Pancreas (tissue), 10 donors: ENCODE results near the gene CAVIN4. TPM values are rescaled to one million over a fixed set of nuclear protein-coding genes. Genes with fewer than 3 reads are reported as not detected.
A peak's percentile ranks its signal among the peaks of the same experiment; 100 is the strongest.

ENCODE experiments used
- ATAC-seq, 4 donors: fragments of 200-7000 bp; cut with Tn5 transposase; one replicate each; pipeline versions ENCODE4 v1.8.0 to v1.9.1; 2020; ENCODE audit warnings: mild to moderate bottlenecking in 4 of 4, moderate library complexity in 4 of 4
- DNase-seq, 6 donors: peaks; one replicate each; pipeline ENCODE4 v3.0.0-alpha.2; 2020
- FAIRE-seq: peaks from 2 replicates; lab custom pipeline; 2012; peaks lifted over from hg19 to GRCh38; lab: Jason Lieb, UNC
- H3K27ac ChIP-seq, 4 donors: fragments of 200-600 bp; sonication (generic); 1 replicate in 3 of 4; 2 replicates in 1 of 4; pipeline versions ENCODE4 v1.5.0 to v1.8.0; 2020
- H3K27me3 ChIP-seq, 4 donors: fragments of 200-600 bp; one replicate each; pipeline ENCODE4 v1.8.0; 2021
- H3K36me3 ChIP-seq, 3 donors: fragments of 200-600 bp; sonication (generic) in 1 of 3; one replicate each; pipeline versions ENCODE4 v1.5.0 to v1.8.0; 2020 to 2021
- H3K4me1 ChIP-seq, 3 donors: fragments of 200-600 bp; one replicate each; pipeline ENCODE4 v1.8.0; 2021
- H3K4me3 ChIP-seq, 4 donors: fragments of 200-600 bp; sonication (generic) in 2 of 4; one replicate each; pipeline versions ENCODE4 v1.5.0 to v1.8.0; 2020 to 2021
- H3K9me3 ChIP-seq, 4 donors: fragments of 200-600 bp; one replicate each; pipeline ENCODE4 v1.8.0; 2021
- WGBS, 2 donors: extraction: QIAGEN DNeasy Blood & Tissue Kit; methylation state at CpG; one replicate each; pipeline ENCODE4 v1.1.7; 2013; 5-methylcytosine and 5-hydroxymethylcytosine counted together
- intact Hi-C, 3 donors: fragments of 100-400 bp; cut with DNase I; formaldehyde crosslinking; loops; one replicate each; pipeline versions ENCODE4 v1.11.1 to v1.14.2; 2022
- polyA plus RNA-seq, 2 donors: library from polyadenylated mRNA; stranded (reverse); fragments of 200-250 nt; gene quantifications; one replicate each; pipeline ENCODE4 v1.2.3, GENCODE V29; 2013
- total RNA-seq, 6 donors: library from RNA; stranded (reverse); fragmentation: NEBNext Ultra II Directional in 4 of 6; extraction: Animal tissue kit (Norgen Biotek cat#: 25700) in 4 of 6; gene quantifications; one replicate each; pipeline versions ENCODE4 v1.2.1 to v1.2.4, GENCODE V29; 2021 to 2023
- TF ChIP-seq, protein P1 (sequence below), 4 donors: fragments of 200-600 bp; sonication (generic) in 3 of 4; IDR thresholded peaks; one replicate each; pipeline versions ENCODE4 v1.5.0 to v1.8.0; 2021; ENCODE audit warnings: antibody characterized with exemption in 4 of 4
- donor health status: healthy with polysubstance abuse.
- donor health status: DM: no; HTN: no; CAD: no; lungs with moderate emphysema.
- donor health status: DM: no; HTN: no; CAD: no.
- donor health status: control.
- donor health status: control.
- donor health status: Bipolar disorder and iron deficiency.
- donor health status: DM: yes; HTN: yes; CAD: no.
- donor health status: DM: no; HTN: no; CAD: no.
- donor health status: DM: no; HTN: no; CAD: no.
- donor health status: DM: yes; HTN: yes; CAD: no.

CAVIN4 gene, protein sequence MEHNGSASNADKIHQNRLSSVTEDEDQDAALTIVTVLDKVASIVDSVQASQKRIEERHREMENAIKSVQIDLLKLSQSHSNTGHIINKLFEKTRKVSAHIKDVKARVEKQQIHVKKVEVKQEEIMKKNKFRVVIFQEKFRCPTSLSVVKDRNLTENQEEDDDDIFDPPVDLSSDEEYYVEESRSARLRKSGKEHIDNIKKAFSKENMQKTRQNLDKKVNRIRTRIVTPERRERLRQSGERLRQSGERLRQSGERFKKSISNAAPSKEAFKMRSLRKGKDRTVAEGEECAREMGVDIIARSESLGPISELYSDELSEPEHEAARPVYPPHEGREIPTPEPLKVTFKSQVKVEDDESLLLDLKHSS
- under 1 TPM in 5 of 6 donors, not detected in 1; 0.06 to 0.19 (median 0.09) TPM for total RNA-seq
- polyA plus RNA-seq, result under 1 TPM; 0.08 to 0.09 TPM

DNA sequence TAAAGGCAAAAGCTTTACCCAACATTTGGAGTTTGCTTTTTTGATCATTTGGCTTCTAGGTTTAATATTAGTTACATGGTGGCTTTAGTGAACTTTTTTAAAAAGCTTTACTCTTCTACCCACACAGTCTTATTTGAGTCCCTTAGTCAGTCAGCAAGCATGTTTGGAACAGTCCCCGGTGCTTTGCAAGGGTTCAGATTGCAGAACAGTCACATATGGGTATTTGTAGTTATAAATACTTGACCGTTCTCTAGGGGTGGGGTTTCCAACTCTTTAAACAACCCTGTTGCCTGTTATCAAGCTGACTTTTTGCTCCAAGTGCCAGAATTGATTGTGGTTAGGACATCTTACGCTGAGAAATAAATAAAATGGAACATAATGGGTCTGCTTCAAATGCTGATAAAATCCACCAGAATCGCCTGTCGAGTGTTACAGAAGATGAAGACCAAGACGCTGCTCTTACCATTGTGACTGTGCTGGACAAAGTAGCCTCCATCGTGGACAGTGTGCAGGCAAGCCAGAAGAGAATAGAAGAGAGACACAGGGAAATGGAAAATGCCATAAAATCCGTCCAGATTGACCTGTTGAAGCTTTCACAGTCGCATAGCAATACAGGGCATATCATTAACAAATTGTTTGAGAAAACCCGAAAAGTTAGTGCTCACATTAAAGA is at the start of gene CAVIN4:
TSS of gene CAVIN4 (plus strand) at position 304 of the 673 bp plus-strand sequence. CDS start at position 369, 65 bp downstream.
- no peak for ATAC-seq
- no peak within 1 kb of the TSS for H3K27ac ChIP-seq
- no peak for DNase-seq
- H3K4me1 ChIP-seq, result no peaks in the 10 kb centered on the region
- WGBS, 2 donors, result 69 to 71% methylated on average over 10 of the region's 10 CpGs
- no peaks in the 10 kb centered on the region for H3K36me3 ChIP-seq
- H3K4me3 ChIP-seq, result no peak within 1 kb of the TSS
- TF ChIP-seq, protein P1, sequence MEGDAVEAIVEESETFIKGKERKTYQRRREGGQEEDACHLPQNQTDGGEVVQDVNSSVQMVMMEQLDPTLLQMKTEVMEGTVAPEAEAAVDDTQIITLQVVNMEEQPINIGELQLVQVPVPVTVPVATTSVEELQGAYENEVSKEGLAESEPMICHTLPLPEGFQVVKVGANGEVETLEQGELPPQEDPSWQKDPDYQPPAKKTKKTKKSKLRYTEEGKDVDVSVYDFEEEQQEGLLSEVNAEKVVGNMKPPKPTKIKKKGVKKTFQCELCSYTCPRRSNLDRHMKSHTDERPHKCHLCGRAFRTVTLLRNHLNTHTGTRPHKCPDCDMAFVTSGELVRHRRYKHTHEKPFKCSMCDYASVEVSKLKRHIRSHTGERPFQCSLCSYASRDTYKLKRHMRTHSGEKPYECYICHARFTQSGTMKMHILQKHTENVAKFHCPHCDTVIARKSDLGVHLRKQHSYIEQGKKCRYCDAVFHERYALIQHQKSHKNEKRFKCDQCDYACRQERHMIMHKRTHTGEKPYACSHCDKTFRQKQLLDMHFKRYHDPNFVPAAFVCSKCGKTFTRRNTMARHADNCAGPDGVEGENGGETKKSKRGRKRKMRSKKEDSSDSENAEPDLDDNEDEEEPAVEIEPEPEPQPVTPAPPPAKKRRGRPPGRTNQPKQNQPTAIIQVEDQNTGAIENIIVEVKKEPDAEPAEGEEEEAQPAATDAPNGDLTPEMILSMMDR (IDR thresholded peaks at IDR 0.05), result no peak
- no peak for FAIRE-seq
- H3K27me3 ChIP-seq, result no peaks in the 10 kb centered on the region
- intact Hi-C loops, result no loop called here
- no peaks in the 10 kb centered on the region for H3K9me3 ChIP-seq

DNA sequence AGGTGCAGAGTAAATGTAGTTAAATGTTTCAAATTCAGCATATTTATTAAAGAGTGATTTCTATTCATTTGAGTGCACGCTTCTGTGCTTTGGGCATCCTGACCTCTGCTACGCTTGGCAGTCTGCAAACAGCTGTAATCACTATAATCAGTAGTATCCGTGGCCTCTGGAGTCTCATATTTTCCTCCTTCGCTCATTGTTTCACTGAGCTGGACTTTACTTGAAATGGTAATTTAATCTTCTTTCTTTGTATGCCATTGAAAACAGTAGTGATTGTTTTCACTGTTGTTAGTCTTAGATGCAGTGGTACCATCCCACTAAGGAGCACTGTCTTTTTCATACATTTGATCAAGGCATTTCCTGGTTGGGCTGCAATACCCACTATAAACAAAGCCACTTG is 43.5 kb upstream of the CAVIN4 start:
- Histone ChIP-seq H3K27ac (no peak overlapping the region), H3K36me3 (no peaks in the 10 kb centered on the region), H3K4me1 (no peaks in the 10 kb centered on the region), H3K9me3 (no peaks in the 10 kb centered on the region), H3K27me3 (no peaks in the 10 kb centered on the region), H3K4me3 (no peak overlapping the region)
- ATAC-seq (no peak), DNase-seq (no peak), FAIRE-seq (no peak)
- TF ChIP-seq, protein P1 (IDR thresholded peaks at IDR 0.05), result no peak
- intact Hi-C loops, result no loop called here
- 83 to 87% methylated on average over 4 of the region's 4 CpGs for WGBS, 2 donors

DNA sequence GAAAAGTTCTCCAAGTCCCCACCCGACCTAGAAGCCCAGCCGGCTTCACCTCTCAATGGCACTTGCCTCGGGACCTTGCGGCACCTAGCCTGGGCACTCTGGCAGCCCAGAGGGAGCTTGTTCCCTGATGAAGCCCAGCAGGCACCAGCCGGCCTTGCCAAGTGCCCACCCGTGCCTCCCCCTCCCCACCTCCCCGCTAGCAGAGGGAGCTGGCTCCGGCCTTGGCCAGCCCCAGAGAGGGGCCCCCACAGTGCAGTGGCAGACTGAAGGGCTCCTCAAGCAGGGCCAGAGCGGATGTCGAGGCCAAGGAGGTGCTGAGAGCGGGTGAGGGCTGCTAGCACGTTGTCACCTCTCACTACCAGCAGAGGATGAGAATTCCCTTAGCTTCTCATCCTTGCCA is 37.6 kb upstream of the CAVIN4 start:
- DNase-seq (peak in 1 of 6 donors; percentile 42), ATAC-seq (no peak), FAIRE-seq (no peak)
- Histone ChIP-seq H3K27me3 (no peaks in the 10 kb centered on the region), H3K4me3 (no peak overlapping the region), H3K4me1 (no peaks in the 10 kb centered on the region), H3K36me3 (no peaks in the 10 kb centered on the region), H3K9me3 (no peaks in the 10 kb centered on the region), H3K27ac (no peak overlapping the region)
- intact Hi-C loops, result no loop called here
- 86 to 89% methylated on average over 10 to 12 of the region's 12 CpGs for WGBS, 2 donors
- TF ChIP-seq, protein P1 (IDR thresholded peaks at IDR 0.05), result no peak

DNA sequence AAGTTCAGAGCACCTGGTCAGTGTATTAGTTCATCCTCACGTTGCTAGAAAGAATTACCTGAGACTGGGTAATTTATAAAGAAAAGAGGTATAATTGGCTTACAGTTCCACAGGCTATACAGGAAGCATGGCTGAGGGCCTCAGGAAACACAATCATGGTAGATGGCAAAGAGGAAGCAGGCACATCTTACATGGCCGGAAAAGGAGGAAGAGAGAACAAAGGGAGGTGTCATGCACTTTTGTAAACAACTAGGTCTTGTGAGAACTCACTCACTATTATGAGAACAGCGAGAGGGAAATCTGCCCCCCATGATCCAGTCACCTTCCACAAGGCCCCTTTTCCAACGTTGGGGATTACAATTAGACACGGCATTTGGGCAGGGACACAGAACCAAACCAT is 28.8 kb upstream of the CAVIN4 start:
- H3K4me3 ChIP-seq, result no peak overlapping the region
- intact Hi-C loops, result no loop called here
- DNase-seq (no peak), FAIRE-seq (no peak), ATAC-seq (no peak)
- TF ChIP-seq, protein P1 (IDR thresholded peaks at IDR 0.05), result no peak
- no peak overlapping the region for H3K27ac ChIP-seq
- H3K36me3 ChIP-seq, result no peaks in the 10 kb centered on the region
- H3K9me3 ChIP-seq, result no peaks in the 10 kb centered on the region
- 76 to 82% methylated on average over 5 of the region's 5 CpGs for WGBS, 2 donors
- H3K27me3 ChIP-seq, result no peaks in the 10 kb centered on the region
- H3K4me1 ChIP-seq, result no peaks in the 10 kb centered on the region
